Anterior cingulate cortex (tissue), 58 donors: ENCODE measurements around the gene CCDC141.

Experiments
- DNase-seq, 58 donors: peaks; one replicate each; lab custom pipeline; 2025; lab: John Stamatoyannopoulos, UW

CCDC141 gene

DNA sequence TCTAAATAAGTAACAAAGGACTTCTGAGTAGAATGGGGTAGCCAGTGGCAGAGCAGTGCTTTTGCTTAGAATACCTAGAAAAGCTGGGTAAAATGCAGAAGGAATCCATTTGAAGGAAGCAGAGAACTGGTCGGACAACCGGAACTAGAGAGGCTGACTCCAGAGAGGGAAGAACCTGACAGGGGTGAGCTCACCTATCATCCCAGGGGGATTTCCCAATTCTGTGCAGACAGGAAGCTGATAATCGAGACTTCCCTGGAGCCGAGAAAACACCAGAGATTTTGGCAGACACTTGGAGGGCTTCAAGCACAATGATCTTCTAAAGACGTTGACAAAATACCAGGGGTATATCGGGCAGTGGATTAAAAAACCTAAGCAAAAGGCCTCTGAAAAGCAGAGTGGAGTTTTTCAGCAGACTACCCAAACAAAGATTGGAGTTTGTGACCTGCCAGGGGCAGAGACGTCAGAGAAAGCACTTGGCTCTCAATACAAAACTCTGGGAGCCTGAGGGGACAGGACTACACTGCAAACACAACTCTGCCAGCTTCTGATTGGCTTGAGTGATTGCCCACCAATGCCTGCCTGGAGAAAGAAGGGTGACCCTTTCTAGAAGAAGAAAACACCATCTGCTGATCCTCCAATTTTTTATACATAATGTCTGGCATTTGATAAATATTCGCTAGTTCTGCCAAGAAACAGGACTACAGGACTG, 175.3 kb downstream of the CCDC141 start:
- DNase-seq = peak in 16 of 58 donors; percentile 4 to 66 (median 20)

DNA sequence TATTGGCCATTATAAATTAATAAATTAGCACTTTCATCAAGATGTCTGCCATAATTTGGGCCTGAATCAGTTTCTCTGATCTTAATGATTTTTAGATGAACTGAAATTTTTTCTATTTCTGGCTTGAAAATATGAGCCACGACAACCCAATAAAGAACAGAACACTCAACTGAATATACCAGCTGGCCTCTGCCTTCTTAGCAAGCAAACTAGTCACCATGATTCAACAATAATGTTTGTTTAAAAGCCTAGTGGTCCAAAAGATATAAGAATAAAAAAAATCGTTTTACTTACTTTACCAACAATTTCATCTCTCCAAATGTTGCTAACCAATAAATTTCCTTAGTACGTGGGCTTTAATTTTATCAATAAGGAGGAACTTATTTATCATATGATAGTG, 176.0 kb downstream of the CCDC141 start:
- DNase-seq = no peak

DNA sequence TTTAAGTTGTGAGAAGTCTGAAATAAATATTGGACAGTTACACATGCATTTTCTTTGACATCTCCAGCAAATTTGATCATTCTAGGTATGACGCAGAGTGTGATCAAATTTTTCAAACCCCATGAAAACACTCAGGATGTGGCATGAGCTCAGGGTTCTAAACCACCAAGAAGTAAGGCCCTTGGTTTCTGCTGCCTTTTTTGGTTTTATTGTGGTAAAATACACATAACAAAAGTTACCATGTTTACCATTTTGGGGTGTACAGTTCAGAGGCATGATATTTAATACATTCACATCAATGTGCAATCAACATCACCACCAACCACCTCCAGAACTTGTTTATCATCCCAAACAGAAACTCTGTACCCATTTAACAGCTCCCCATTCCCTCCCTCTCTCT, 178.4 kb downstream of the CCDC141 start:
- DNase-seq = no peak

DNA sequence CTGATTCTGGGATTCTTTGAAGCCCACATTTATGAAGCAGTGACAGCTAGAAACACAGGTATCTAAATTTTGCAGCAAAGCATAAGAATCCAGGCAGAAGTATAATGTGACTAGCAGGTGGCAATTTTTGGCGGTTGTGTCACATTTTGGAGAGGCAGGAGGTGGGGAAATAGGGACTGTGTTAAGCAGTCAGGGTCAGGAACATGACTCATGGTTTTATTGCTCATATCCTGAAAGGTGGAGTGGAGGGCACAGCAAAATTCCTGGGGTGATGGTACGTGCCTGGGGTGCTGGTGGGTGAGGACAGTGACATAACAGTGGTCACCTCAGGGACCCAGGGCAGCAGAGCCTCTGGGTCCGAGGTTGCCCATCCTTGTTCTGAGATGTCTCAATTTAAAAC, 179.2 kb downstream of the CCDC141 start:
- no peak for DNase-seq

DNA sequence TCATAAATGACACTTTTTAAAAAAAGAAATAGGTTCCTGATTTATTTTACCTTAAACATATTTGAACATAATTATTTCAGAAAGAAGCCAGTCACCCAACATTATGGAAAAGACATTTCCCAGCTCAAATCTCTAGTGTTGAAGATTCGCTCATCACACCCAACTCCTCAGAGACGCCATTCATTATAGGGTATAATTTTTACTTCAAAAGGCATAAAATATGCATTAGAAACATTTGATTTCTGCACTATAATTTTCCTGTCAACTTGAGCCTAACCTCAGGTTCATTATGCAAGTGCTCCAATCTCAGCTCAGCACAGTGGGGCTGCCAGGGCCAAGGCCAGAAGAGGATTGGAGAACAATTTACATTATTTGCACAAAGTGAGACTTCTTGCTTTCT, 183.9 kb downstream of the CCDC141 start:
- no peak for DNase-seq

DNA sequence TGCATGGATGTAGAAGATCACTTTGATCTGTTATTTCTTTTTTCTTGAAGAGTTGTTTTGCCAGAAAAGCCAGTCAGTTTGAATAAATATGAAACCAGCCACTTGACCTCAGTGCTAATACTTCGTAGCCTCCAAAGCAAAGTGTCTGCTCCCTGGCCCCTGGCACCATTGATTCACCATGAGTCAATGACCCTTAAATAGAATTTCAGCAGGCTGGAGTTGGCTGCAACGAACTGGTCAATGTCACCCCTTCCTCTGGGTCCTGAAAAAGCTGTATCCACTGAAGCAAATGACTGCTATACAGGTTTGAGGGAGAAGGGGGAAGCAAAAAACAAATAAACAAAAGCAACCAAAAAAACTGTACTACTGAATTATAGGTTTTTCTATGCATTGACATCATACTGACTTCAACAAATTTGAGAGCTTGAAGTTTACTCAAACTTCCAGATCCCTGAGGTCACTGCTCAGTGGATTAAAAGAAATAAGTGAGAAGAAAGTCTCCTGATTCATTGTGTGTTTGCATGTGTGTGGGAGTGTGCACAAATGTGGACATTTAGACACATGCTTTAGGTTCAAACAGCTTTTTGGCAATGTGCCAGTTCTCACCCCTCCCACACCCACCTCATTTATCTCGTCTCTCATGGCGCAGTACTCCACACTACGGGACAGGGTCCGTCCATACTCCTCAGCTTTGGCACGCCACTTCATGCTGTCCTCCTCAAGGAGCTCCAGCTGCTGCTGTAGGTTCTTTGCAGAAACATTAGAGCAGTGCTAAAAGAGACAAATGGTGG, 184.6 kb downstream of the CCDC141 start:
- peak in 2 of 58 donors; percentile 6 to 13 for DNase-seq

DNA sequence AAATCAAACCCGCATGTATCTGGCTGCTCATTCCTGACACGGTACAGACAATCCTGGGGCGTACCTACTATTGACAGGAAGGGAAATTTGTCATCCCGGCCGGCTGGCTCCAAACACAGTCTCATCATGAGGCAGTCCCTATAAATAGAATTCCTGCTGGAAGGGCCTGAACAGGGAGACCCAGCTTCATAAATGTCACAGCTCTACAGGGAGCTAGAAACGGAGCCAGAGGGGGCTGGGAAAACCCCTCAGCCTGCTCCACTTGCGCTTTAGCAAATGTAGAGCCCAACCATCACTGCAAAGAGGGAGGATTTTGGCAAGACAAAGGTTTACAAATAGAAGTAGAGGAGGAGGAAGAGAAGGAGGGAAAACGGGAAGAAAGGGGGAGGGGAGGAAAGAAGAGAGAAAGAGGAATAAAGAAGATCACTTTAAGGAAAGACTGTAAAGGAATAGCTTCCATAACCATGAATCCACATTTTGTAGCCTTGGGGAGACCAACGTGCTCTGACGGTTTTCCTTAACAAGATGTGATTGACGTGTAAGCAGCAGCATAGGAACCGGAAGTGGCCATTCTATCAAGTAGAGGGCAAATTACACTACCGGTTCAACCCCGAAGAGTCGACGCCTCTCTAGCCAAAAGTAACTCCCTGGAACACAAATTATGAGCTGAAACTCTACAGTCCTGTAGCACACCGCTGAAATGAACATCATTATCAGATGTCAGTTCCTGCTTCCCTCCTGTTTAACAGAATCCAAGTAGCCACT, 185.9 kb downstream of the CCDC141 start:
- peak in 3 of 58 donors; percentile 5 to 41 (median 14) for DNase-seq

DNA sequence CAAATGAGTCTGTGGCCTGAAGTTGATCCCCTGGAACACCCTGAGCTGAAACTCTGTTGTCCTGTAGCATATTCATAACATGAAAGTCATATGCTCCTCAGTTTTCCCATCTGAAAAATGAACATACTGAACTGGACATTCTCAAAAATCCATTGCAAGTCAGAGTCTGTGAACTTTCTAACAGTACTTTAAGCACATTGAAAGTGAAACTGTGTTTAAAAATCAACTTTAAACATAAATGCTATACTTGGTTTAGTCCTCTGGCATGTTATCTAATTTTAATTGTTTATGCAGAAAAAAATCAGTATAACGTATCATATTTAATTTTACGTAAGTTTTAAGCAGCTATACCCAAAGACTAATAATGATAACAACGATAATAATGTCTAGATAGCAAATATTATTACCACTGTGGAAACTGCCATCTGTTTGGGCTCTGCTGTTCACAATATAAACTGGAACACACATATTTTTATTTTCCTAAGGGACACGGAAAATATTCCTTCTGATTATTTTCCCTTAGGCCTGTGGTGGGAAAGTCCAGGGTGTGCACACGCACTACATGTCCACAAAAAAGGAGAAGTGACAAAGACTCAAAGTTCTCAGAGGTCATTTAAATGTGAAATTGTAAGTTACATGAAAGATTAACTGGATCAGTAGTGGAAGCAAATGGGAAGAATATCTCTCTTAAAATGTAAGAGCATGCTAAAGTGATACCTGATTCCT, 186.6 kb downstream of the CCDC141 start:
- no peak for DNase-seq

DNA sequence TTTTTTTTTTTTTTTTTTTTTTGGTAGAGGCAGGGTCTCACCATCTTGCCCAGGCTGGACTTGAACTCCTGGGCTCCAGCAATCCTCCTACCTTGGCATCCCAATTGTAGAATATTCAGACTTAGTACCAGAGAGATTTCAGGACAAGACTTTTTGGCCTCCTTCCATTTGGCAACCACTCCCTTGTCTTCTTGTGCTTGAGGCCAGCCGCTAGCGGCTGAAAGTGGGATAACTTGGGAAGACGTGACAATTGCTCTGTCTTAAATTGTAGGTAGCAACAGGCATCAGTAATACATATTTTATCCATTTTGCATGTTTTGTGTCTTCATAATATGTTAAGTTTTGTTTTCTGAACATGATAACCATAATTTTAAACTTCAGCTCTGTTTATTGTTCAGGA, 189.4 kb downstream of the CCDC141 start:
- peak in 3 of 58 donors; percentile 12 to 22 (median 12) for DNase-seq

DNA sequence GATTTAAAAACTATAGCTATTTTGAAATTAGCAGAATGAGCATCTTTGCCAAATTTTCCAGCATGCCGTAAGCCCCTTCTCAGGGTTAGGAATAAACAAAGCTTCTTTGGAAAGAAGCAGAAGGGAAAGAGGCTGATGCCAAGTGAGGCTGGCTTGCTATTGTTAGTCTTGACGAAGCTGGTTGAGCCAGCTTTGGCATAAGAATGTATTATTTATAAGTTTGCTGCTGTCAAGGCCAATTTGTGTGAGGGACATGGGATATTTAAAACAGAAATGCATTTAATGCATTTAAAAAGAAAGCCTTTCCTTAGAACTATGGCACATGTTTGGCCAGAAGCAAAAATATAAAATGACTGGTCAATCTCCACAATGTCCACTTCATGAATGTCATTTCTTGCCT, 190.2 kb downstream of the CCDC141 start:
- peak in 20 of 58 donors; percentile 6 to 56 (median 18) for DNase-seq

DNA sequence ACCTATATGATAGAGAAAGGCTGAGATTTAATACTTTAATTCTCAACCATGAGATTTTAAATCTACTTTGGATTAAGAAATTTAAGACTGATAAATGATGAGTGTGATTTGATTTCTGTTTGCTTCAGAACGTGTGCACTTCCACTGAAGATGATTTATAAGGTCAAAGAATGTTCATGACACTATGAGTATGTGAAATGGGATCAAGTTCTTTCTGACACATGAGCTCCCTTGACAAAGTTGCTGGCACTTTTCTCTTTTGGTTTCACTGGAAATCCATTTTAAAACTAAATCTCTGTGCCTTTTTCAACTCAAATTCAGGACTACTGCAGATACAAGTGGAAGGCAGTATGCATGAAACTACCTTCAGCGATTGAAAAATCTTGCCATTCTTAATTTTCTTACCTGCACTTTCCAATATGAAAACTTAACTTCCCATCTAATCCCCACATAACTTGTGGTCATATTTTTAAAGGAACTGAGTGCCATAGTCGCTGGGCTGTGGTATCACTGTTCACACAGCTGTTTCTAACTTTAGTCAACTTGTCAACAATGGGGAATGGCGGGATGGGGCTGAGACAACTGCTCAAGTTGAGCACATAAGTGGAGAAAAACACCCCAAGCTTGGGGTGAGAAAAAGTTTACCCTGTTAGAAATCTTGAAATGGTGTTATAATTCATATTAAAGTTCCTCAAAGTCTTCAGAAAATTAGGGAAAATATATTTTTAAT, 190.9 kb downstream of the CCDC141 start:
- DNase-seq = no peak

DNA sequence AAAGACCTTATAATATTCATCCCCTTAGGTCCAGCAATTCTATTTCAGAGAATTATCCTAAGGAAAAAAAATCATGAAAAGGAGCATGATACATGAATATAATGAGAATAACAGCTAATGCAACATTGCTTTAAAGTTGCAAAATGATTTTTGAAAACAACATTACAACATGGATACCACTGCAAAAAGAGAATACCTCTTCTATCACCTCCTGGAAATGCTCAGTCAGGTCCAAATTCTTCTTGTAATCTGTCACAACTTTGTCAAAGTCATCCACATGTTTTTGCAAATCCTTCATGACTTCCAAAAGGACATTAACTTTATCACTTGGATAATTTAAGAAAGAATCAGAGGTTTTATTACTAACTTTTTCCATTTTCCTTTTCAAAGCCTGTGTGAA, 194.8 kb downstream of the CCDC141 start:
- no peak for DNase-seq

DNA sequence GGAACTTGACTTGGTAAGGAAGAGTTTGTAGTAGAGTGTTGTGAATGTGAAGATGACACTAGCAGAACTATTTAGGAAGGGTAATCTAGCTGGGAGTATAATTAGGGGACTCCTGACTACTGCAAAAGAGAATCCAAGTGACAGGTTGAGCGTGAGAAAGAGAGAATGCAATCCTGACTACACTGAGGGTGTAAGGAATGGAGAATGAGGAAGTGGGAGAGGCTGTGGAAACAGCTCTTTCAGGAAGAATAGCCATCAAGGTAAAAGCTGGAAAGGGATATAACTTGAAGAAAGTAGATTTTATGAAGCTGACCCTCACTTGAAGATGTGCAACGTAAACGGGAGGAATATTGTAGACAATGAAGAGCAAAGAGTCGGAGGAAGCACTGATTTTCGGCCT, 201.6 kb downstream of the CCDC141 start:
- DNase-seq = no peak

DNA sequence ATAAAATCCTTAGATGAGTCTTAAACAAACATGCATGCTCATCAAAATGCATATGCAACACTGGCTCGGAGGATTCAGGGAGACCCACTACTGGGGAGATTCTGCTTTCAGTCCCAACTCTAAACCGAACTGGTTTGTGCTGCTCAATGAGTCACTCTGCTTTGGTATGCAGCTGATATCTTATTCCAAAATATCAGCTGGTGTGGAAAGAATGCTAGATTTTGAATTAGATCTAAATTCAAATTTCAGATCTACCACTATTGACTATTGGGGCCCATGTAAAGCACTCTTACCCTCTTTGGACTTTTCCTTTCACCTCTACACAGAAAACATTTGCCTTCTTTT, 203.5 kb downstream of the CCDC141 start:
- no peak for DNase-seq

DNA sequence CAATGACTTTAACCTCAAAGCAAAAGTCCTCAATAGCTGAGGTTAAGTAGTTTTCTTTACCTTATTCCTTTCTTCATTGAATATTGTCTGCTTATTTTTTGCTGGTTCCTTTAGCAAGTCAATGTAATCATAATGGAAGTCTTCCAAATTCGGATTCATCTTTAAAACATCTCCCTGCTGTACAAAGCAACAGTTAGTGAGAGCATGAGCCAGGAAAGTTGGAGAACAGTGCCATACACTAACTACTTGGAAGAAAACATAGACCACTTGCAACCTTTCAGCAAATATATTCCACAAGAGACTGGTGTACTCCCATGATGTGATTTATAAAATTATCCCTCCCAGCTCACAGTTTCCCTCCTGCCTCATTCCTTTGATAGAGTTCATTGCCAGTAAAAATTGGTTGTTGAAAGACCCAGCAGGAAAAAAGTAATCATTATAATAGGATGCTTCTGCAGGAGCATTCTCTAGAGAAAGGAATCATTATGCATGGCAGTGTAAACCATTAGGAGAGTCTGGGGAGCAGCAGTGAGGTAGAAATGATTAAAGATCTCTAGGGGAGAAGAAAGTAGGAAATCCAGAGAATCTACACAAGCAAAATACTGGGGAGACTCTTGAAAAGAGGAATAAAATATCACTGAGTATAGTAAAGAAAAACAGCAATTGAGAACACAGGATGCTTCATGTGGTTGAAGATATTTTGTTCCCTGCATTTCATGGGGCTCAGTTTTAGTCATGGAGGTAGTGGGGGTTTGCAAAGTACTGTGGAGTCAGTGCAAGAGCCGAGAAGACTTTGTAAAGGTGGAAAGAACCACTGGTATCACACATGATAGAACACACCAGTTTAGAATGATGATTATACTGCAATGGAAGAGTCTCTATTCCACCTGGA, 204.1 kb downstream of the CCDC141 start:
- no peak for DNase-seq

DNA sequence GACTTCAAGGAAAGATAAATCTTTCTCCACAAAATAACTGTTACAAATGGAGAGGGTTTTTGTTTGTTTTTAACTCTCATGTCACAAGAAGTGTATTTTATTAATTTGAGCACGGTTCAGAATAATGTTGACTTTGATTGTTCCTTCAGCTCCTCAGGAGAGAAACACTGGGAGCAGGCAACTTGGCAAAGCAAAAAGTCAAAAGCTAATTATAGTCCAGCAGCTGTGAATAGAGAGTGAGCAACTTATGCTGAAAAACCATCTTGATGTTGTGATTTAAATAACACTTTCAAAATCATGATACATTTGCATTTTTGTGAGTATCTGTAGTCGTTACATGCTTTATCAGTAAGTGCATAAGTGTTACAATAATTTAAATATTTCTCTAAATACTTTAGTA, 205.2 kb downstream of the CCDC141 start:
- peak in 1 of 58 donors; percentile 7 for DNase-seq

DNA sequence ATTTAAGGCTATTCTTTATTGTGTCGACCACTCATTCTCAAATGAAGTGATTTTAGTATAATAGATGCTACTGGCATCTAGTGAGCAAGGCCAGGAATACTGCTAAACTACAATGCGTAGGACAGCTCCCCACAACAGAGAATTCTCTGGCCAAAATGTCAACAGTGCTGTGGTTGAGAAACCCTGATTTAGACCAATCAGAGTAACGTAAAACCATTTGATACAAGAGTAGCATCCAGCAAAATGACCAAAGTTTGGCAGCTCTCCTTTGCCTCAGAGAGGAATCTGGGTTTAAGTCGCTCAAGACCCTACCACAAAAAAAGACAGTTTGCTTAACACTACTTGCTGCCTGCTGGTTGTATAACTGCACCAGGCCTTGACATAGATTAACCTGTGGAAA, 205.7 kb downstream of the CCDC141 start:
- DNase-seq = no peak

DNA sequence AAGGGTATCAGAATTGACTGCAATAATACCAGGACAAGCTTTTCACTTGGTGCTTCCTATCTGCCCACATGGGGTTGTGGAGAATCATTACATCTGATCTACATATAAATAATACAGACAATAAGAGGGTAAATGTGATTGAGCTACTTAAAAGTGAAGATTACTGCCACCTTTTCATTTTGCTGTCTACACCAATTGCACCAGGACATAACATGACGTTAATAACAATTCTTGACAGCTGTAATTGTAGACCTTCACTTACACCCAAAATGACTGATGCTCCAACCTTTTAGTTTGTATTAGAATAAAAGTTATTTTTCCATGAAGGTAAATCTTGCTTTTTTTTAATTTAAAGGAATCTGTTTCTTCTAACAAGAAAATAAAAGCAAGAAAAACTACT, 206.2 kb downstream of the CCDC141 start:
- DNase-seq = no peak

DNA sequence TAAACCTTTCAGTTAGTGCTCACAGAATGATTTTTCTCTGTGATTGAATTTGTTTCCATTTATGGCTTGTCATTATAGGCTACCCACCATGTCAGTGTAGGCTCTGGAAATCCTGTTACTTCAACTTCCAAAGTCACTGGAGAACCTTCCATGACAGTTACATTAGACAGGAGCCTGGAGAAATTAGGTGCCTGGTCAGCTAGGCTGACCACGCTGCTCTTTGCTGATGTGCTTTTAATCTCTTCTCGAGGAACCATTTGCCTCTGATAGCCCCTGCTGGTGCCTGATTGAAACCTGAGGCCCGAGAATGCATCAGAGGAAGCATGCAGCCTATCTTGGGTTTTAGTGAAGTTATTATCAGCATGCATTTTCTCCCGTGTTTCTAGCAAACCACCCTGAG, 213.1 kb downstream of the CCDC141 start:
- no peak for DNase-seq
